Stomach smooth muscle (tissue), 2 donors: Measurements from ENCODE around the gene PEX12.
A peak's percentile ranks its signal among the peaks of the same experiment; 100 is the strongest.
"Not testable (repeated sequence)": the region's sequence is repeated elsewhere in the genome, so short reads cannot be mapped to it uniquely, and the experiment has no call there.

Experiments used
- H3K27ac ChIP-seq: one replicate; pipeline ENCODE4 v1.7.0; 2013; ENCODE audit warnings: mild to moderate bottlenecking, low read length, inconsistent platforms
- H3K27me3 ChIP-seq, 2 donors: one replicate each; pipeline ENCODE4 v1.7.0; 2013; ENCODE audit warnings: low read length in 2 of 2; ENCODE audit not compliant: insufficient read depth in 2 of 2, control insufficient read depth in 1 of 2
- H3K36me3 ChIP-seq, 2 donors: one replicate each; pipeline ENCODE4 v1.7.0; 2013; ENCODE audit warnings: low read length in 2 of 2; ENCODE audit not compliant: control insufficient read depth in 2 of 2, insufficient read depth in 2 of 2
- H3K4me1 ChIP-seq: one replicate; pipeline ENCODE4 v1.7.0; 2013; ENCODE audit warnings: low read length; ENCODE audit not compliant: control insufficient read depth, insufficient read depth
- H3K4me3 ChIP-seq, 2 donors: one replicate each; pipeline ENCODE4 v1.7.0; 2013; ENCODE audit warnings: low read length in 2 of 2
- H3K9ac ChIP-seq, 2 donors: one replicate each; pipeline ENCODE4 v1.7.0; 2013; ENCODE audit warnings: low read length in 2 of 2, mild to moderate bottlenecking in 1 of 2
- H3K9me3 ChIP-seq, 2 donors: one replicate each; pipeline ENCODE4 v1.7.0; 2013; ENCODE audit warnings: low read length in 2 of 2; ENCODE audit not compliant: control insufficient read depth in 2 of 2
- donor health status: healthy.
- donor health status: Pancreatic carcinoma.

The PEX12 gene

DNA sequence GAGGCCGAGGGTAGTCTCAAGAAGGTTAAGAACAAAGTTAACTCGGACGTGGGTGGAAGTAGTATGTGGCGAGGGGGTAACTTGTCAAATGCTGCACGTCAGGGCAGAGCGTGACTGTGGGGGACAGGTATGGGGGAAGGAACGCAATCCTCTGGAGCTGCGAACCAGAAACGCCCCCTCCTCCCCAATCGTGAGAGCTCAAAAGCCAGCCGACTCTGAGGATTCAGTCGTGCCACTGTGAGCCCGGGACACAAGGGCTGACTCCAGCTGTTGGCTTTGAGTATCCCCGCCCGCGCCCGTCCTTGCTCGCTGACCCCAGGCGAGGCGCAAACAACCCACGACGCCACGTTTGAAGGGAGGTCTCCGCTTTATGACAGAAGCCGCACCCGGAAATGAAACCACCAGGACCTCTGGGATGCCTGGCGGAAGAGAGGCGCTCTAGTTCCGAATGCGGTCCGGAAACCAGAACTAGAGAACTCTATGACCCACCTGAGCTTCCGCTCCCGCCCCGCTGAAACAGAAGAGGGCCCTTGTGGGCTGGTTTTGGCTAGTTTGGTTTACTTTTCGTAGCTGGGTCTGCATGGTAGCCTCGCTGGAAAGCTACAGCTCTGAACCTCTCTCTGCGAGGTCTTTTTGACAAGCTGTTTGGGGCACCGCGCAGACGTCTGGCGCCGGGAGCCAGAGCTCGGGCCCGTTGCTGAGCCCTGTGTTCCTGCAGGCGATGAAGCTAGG is at the start of gene PEX12:
Gene PEX12, minus strand, starts transcription at position 375 of the 732 bp plus-strand sequence. CDS start 550 bp downstream, outside the sequence.
- peak within 1 kb of the TSS; percentile 89 to 97 for H3K9ac ChIP-seq
- peak within 1 kb of the TSS; percentile 79 to 96 for H3K4me3 ChIP-seq
- H3K36me3 ChIP-seq: peaks cover 7 to 9% of the 10 kb centered on the region in 2 donors
- H3K27ac ChIP-seq: peak within 1 kb of the TSS; percentile 87
- peaks cover 18% of the 10 kb centered on the region for H3K4me1 ChIP-seq
- H3K9me3 ChIP-seq: no peaks in the 10 kb centered on the region
- H3K27me3 ChIP-seq: no peaks in the 10 kb centered on the region

DNA sequence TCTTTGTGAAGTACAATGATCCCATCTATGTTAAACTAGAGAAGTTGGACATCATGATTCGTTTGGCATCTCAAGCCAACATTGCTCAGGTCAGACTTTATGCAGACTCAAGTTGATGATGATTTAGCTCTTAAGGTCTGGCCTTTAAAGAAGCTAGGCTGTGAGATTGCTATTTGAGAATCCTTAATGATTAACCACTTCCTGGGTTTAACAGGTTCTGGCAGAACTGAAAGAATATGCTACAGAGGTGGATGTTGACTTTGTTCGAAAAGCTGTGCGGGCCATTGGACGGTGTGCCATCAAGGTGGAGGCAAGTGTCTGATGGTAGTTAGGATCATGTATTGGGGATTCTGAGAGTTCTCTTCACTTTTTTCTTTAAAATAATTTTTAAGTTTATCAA is 49.0 kb upstream of the PEX12 start:
- no peak overlapping the region for H3K27ac ChIP-seq
- H3K4me3 ChIP-seq: no peak overlapping the region
- H3K4me1 ChIP-seq: no peaks in the 10 kb centered on the region
- H3K9me3 ChIP-seq: no peaks in the 10 kb centered on the region
- peaks cover 18 to 37% of the 10 kb centered on the region in 2 donors for H3K36me3 ChIP-seq
- H3K27me3 ChIP-seq: no peaks in the 10 kb centered on the region
- no peak overlapping the region for H3K9ac ChIP-seq

DNA sequence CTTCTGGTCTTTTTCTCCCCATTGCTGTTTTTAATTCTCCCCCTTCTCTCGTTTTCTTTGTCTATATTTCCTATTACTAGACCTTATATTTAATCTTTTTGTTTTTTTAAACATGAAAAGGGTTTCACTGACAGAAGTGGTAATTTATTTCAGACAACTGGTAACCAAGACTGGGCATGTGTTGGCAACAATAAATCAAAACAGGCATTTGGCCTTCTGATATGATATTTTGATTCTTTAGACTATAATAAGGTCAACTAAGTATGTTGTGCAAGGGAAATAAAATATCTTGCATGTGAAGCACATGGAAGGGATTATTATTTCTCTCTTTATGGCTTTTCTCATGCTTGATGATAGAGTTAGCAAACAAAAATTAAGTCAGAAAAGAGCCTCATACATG is 43.4 kb upstream of the PEX12 start:
- Histone ChIP-seq H3K4me1 (no peaks in the 10 kb centered on the region), H3K36me3 (peaks cover 8 to 15% of the 10 kb centered on the region in 2 donors), H3K27ac (no peak overlapping the region), H3K9me3 (no peaks in the 10 kb centered on the region), H3K27me3 (no peaks in the 10 kb centered on the region), H3K4me3 (no peak overlapping the region), H3K9ac (no peak overlapping the region)

DNA sequence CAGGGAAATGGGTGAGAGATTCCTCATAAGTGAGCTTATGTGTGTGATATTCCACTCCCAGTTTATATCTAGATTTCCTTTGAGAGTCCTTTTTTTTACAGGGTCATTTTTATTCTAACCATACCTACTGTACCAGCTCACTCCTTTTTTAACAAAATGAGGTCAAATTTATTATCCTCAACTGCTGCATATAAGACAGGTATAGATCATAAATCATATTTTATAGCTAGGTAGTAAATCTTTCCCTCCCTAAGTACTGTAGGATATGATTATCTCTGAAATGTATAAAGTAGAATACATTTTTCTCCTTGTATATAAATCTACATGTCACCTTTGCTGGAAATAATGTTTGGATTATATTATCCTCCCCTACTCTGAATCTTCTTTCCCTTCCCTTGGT is 40.3 kb upstream of the PEX12 start:
- Histone ChIP-seq H3K4me3 (no peak overlapping the region), H3K9ac (no peak overlapping the region), H3K36me3 (no peaks in the 10 kb centered on the region), H3K4me1 (no peaks in the 10 kb centered on the region), H3K27me3 (no peaks in the 10 kb centered on the region), H3K9me3 (no peaks in the 10 kb centered on the region), H3K27ac (no peak overlapping the region)

DNA sequence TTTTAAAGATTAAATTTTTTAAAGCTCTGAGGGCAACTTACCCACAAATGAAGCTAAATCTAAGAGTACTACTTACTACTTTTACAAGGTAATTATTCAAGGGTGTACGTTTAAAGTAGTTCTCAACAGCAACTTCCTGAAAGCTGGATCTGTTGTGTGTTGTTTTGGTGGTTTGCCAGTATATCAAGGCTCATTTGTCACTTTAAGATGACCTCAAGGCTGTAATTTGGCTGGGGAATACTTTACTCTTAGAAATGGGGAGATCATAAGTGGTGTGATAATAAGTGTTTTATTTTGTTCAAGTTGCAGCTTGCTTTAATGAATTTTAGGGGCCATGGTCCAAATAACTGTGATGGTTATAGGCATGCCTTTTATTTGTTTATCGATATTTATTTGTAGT is 39.1 kb upstream of the PEX12 start:
- Histone ChIP-seq H3K9ac (no peak overlapping the region), H3K4me3 (no peak overlapping the region), H3K36me3 (no peaks in the 10 kb centered on the region), H3K27me3 (no peaks in the 10 kb centered on the region), H3K4me1 (no peaks in the 10 kb centered on the region), H3K27ac (no peak overlapping the region), H3K9me3 (no peaks in the 10 kb centered on the region)

DNA sequence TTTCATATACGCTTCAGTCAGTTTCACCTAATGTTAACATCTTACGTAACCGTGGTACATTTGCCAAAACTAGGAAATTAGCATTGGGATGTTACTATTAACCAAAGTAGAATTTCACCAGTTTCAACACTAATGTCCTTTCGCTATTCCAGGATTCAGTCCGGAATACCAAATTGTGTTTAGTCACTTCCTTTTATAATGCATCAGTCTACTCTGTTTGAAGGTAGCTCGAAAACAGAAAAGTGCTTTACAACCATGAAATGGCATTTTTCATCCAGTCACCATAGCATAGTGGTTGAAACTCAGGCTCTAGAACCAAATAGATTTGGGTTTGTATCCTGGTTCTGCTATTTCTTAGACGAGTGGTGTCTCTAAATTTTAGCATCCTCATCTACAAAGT is 38.2 kb upstream of the PEX12 start:
- Histone ChIP-seq H3K4me3 (no peak overlapping the region), H3K27ac (no peak overlapping the region), H3K36me3 (no peaks in the 10 kb centered on the region)

DNA sequence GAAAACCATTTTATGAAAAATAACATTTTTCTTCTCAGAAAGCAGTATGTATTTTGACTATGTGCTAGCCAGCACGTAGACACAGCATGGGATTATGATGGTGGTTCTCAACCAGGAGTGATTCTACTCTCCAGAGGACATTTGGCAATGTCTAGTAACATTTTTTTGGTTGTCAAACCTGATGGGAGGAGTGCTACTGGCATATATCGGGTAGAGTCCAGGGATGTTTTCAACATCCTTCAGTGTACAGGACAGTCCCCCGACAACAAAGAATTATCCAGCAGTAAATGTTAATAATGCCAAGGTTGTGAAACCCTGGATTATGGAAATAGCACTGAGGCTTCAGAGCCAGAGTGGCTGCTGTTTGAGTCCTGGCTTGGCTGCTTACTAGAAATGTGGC is 36.4 kb upstream of the PEX12 start:
- Histone ChIP-seq H3K36me3 (peaks cover 4% of the 10 kb centered on the region in 2 donors), H3K27me3 (no peaks in the 10 kb centered on the region), H3K4me3 (no peak overlapping the region), H3K9me3 (no peaks in the 10 kb centered on the region), H3K27ac (no peak overlapping the region), H3K9ac (no peak overlapping the region), H3K4me1 (no peaks in the 10 kb centered on the region)

More for the DNA sequence above, 38.2 kb upstream of the PEX12 start:
- Histone ChIP-seq H3K9ac (no peak overlapping the region), H3K27me3 (no peaks in the 10 kb centered on the region), H3K4me1 (no peaks in the 10 kb centered on the region), H3K9me3 (no peaks in the 10 kb centered on the region)

DNA sequence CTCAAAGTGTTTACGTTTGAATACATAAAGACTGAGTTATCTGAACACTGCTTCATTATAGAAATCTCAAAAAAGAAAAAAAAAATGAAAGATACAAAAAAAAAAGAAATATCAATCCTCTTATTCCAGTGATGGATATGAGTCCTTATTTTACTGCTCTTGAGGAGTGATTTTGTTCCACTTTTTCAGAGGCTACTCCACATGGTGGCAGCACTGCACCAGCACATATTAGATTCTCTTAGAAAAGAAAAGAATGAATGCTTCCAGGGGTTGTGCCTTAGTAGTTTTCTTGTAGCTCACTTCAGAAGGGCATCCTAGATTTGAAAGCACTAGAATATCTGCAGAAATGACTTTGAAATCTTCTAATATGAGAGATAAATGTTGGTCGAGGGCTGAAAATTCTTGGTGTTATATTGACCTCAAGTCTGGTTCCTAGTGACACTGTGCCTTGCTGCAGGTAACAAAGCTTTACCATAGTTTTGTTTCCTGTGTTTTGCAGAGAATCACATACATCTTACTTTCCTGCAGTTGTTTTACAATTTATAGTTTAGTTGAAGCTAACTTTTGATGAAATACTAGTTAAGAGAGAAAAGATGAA is 34.7 kb upstream of the PEX12 start:
- Histone ChIP-seq H3K4me1 (no peaks in the 10 kb centered on the region), H3K36me3 (peaks cover 7 to 9% of the 10 kb centered on the region in 2 donors), H3K9me3 (no peaks in the 10 kb centered on the region), H3K9ac (no peak overlapping the region), H3K27me3 (no peaks in the 10 kb centered on the region), H3K27ac (no peak overlapping the region), H3K4me3 (no peak overlapping the region)

DNA sequence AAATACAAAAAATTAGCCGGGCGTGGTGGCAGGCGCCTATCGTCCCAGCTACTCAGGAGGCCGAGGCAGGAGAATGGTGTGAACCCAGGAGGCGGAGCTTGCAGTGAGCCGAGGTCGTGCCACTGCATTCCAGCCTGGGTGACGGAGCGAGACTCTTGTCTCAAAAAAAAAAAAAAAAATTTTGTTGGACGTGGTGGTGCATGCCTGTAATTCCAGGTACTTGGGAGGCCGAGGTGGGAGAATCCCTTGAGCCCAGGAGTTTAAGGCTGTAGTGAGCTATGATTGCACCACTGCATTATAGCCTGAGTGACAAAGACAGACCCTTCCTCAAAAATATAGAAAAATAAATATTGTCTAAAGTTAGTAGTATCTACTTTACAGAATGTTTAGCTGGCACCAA is 32.4 kb upstream of the PEX12 start:
- H3K27ac ChIP-seq, H3K9ac ChIP-seq, H3K4me1 ChIP-seq, H3K9me3 ChIP-seq, H3K4me3 ChIP-seq, H3K27me3 ChIP-seq: not testable (repeated sequence)
- H3K36me3 ChIP-seq: peaks cover 14 to 15% of the 10 kb centered on the region in 2 donors

DNA sequence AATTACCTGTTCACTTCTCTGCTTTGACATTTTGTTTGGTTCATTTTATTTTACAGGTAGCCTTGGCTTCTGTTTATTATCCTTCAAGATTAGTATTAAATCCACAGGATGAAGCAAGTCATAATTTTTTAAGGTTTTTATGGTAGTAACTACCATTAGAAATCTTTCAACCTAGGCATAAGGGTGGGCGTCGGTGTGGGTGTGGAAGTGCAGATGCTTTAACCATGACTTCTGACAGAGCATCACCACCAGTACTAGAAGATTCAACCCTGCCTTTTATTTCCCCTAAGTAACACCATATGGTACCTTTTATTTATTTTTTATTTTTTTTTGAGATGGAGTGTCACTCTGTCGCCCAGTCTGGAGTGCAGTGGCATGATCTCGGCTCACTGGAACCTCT is 31.5 kb upstream of the PEX12 start:
- H3K27me3 ChIP-seq: no peaks in the 10 kb centered on the region
- no peak overlapping the region for H3K4me3 ChIP-seq
- no peak overlapping the region for H3K9ac ChIP-seq
- H3K27ac ChIP-seq: no peak overlapping the region
- H3K36me3 ChIP-seq: peaks cover 16% of the 10 kb centered on the region in 2 donors
- H3K9me3 ChIP-seq: no peaks in the 10 kb centered on the region
- no peaks in the 10 kb centered on the region for H3K4me1 ChIP-seq

DNA sequence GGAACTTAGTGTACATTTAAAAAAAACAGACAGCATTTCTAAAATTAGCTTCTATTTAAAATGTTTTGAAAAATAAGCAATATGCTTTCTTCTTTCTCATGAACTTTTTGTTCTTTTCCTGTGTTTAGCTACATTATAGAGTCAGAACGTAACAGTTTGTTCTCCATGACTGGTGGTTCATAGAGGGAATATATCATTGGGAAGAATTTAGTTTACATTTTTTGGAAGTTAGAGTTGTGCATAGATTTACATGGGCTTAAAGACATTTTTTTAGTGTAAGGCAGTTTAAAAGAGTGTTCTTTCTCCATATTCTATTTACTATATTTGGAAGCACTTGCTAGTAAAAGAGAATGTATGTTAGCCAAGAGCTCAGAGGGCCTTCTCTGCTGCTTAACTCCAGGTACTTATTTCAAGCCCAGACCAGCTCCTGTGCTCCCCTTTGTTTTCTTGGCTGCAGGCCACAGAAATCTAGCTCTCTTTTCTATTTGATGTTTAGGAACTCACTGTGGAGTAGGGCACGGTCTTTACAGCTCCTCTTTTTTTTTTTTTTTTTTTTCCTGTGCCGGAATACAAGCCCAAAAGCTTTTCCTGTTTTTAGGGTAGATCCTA is 29.0 kb upstream of the PEX12 start:
- H3K4me1 ChIP-seq: no peaks in the 10 kb centered on the region
- H3K4me3 ChIP-seq: no peak overlapping the region
- H3K9me3 ChIP-seq: no peaks in the 10 kb centered on the region
- H3K27me3 ChIP-seq: no peaks in the 10 kb centered on the region
- H3K27ac ChIP-seq: peak overlapping the region; percentile 38
- H3K9ac ChIP-seq: no peak overlapping the region
- peaks cover 16% of the 10 kb centered on the region in 2 donors for H3K36me3 ChIP-seq
